ENCODE data around the gene LCN9.

The LCN9 gene

DNA sequence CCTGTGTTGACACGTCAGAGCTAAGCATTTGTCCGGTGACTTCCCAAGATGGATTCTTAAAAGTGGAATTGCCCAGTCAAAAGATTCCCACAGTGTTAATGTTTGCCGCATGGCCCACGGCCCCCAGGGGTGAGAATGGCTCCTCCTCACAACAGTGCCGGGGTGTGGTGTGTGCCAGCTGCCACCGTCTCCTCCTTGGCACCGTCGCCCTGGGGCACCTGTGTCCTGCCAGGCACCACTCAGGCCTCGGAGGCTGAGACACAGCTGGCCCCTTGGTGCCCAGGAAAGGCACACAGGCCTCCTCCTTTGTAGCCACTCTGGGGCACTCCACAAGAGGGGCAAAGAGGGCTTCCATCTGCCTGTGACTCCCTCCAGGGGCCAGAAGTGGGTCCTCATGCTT lies 43.2 kb downstream of the LCN9 start:
- ChIA-PET POLR2A (interaction anchor here (0.6 kb wide), 1 partner anchor 657 kb away, joined by 3 read pairs; no protein-coding TSS in a partner anchor), CTCF (interaction anchor here (0.8 to 2.7 kb wide), 2 partner anchors 12 to 19 kb away, joined by 3 to 9 read pairs; no protein-coding TSS in a partner anchor)
- TF ChIP-seq CTCF (IDR thresholded peaks at IDR 0.05; ENCODE audit: control extremely low read depth, extremely low read depth, low read depth, missing control alignments) = no peak

GRCh38 chr9:135707252-135708138 lies 44.4 kb downstream of the LCN9 start:
- no peak for TF ChIP-seq CTCF (IDR thresholded peaks at IDR 0.05; ENCODE audit: control extremely low read depth, extremely low read depth, low read depth, missing control alignments)
- ChIA-PET POLR2A (no interaction called here), CTCF (no interaction called here)
- no peak for DNase-seq (ENCODE audit: extremely low spot score)

More for the DNA sequence above, 43.2 kb downstream of the LCN9 start:
- no peak for DNase-seq (ENCODE audit: extremely low spot score)

GRCh38 chr9:135708164-135708563 lies 45.1 kb downstream of the LCN9 start:
- no peak for DNase-seq (ENCODE audit: extremely low spot score)
- ChIA-PET CTCF (no interaction called here), POLR2A (no interaction called here)
- TF ChIP-seq CTCF (IDR thresholded peaks at IDR 0.05; ENCODE audit: control extremely low read depth, extremely low read depth, low read depth, missing control alignments) = no peak

DNA sequence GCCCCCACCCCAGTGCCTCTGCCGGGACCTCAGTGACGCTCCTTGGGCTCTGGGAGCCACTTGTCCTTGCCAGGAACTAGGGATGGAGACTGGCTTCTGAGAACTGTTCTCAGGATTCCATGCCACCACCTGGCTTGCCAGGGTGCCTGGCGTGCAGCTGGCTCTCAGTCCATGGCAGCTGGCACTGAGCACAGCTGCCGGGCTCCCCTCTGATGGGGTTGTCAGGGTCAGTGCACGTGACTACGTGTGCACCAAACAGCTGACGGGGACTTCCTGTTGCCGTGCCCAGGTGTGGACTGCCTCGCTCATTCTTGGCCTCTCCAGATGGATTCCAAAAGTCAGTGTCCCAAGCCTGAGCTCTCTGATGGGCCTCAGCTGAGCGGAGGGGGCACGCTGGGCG lies 48.3 kb downstream of the LCN9 start:
- DNase-seq (ENCODE audit: extremely low spot score) = no peak
- no peak for TF ChIP-seq CTCF (IDR thresholded peaks at IDR 0.05; ENCODE audit: control extremely low read depth, extremely low read depth, low read depth, missing control alignments)
- ChIA-PET CTCF (interaction anchor here (2.7 kb wide), 1 partner anchor 9 kb away, joined by 8 read pairs; the partner anchor contains the start of gene KCNT1), POLR2A (no interaction called here)

DNA sequence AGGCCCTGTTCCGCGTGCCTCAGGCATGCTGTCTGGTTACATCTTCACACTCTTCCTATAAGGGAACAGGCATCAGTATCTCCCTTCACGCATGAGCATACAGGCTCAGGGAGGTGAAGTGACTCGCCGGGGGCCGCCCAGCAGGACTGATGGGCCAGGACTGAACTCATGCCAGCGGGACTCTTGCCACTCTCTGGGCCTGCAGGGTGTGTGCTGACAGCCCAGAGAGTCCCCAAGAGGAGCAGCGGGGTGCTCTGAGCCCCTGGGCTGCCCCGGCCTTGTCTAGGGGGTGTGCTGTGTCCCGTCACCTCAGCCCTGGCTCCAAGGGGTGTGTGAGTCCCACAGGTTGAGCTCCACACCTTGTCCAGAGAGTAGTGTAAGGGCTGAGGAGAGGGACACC lies 48.8 kb downstream of the LCN9 start:
- ChIA-PET CTCF (interaction anchor here (2.7 kb wide), 1 partner anchor 9 kb away, joined by 8 read pairs; the partner anchor contains the start of gene KCNT1), POLR2A (no interaction called here)
- no peak for DNase-seq (ENCODE audit: extremely low spot score)
- TF ChIP-seq CTCF (IDR thresholded peaks at IDR 0.05; ENCODE audit: control extremely low read depth, extremely low read depth, low read depth, missing control alignments) = no peak

DNA sequence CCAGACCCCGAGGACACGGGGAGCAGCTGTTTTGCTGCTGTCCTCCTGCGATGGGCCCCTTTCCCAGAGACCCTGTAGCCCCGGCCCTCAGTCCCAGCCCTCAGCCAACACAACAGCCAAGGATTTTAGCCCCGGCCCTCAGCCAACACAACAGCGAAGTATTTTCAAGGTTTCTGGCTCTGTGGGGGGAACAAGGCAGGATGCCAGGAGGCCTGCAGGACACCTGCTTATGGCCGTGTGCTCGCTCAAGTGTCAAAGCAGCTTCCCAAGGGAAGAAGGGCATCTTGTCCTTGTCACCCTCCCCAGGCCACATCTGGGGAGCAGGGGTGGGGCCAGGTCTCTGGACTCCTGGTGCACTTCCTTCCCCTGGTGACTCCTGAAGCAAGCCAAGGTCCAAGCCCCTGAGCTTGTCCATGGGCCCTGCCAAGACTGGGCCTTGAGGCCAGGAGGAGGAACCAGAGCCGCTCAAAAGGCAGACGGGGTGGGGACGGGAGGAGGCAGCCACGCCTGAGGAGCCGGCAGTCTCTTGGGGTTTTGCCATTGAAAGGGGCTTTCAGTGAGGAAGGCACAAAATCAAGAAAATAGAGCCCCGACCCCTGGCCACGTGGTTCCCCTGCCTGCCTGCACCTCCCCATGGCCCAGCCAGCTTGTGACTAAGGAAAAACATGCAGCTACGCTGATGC lies 49.6 kb downstream of the LCN9 start:
- TF ChIP-seq CTCF (IDR thresholded peaks at IDR 0.05; ENCODE audit: control extremely low read depth, extremely low read depth, low read depth, missing control alignments) = no peak
- POLR2A ChIA-PET = no interaction called here
- DNase-seq (ENCODE audit: extremely low spot score) = no peak
- CTCF ChIA-PET = interaction anchor here (2.7 kb wide), 1 partner anchor 10 kb away, joined by 8 read pairs; the partner anchor contains the start of gene KCNT1
